Ureter (tissue), 1 donor: ENCODE measurements around the gene CMTM2. TPM values are rescaled to one million over a fixed set of nuclear protein-coding genes. Genes with fewer than 3 reads are reported as not detected.
"Not testable (repeated sequence)": the region's sequence is repeated elsewhere in the genome, so short reads cannot be mapped to it uniquely, and the experiment has no call there.

Experiments used
- DNase-seq: peaks from one replicate; pipeline ENCODE4 v3.0.0-alpha.2; 2020; ENCODE audit warnings: low spot score
- total RNA-seq: library from RNA; stranded (reverse); gene quantifications from one replicate; pipeline ENCODE4 v1.2.4, GENCODE V29; 2023
- donor health status: DM: yes; HTN: yes; CAD: no.

The CMTM2 gene
- total RNA-seq, 1 donor from 2014 or later: not detected

- not testable (repeated sequence) for DNase-seq
Observed at GRCh38 chr16:66630561-66631260, 51.4 kb downstream of the CMTM2 start.

DNA sequence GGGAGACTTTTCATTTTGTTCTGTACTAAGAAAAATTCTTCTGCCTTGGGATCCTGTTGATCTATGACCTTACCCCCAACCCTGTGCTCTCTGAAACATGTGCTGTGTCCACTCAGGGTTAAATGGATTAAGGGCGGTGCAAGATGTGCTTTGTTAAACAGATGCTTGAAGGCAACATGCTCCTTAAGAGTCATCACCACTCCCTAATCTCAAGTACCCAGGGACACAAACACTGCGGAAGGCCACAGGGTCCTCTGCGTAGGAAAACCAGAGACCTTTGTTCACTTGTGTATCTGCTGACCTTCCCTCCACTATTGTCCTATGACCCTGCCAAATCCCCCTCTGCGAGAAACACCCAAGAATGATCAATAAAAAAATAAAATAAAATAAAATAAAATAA is 52.3 kb downstream of the CMTM2 start:
- not testable (repeated sequence) for DNase-seq

DNA sequence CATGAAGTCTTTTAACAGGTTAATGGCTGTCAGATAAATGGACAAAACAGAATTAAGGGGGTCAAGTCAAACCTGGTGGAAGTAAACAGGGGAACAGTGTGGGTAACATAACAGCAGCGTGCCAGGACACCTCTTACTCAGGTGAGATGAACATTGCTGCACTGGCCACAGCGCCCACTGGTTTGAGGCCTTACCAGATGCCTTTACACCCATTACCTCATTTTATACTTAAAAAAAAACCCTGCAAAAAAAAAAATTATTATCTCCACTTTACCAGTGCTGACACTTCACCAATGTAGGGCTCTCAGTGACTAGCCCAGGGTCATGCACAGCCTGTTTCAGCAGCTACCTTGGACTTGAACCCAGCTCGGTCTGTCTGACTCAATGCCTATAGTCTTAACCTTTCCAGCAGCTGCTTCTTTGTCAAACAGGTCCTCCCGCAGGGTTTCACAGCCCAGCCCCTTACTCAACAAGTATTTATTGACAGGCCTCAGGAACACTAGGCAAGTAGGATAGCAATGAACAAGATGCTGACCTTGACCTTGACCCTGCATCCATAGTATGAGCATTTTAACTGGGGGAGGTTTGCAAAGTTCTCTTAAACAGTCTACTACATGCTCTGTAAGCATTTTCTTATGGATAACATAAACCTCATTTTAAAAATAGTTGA is 55.4 kb downstream of the CMTM2 start:
- DNase-seq: no peak

- DNase-seq: no peak
Observed at GRCh38 chr16:66635406-66635805, 56.1 kb downstream of the CMTM2 start.

DNA sequence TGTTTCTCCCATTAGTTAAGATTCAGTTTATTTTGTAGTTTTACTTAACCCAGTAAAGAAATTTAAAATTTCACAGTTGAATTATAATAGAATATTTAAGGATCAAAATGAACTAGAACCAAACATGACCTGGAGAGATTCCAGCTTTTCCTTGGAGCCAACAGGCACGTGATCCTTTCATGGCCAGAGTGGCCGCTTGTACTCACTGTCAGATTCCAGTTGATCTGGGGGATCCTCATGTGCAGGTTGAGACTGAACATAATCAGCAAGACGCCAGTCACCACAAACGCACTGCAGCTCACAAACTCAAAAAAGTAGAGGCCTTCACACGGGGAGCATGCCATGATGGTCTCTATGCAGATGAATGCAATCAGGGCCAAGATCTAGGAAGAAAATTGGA is 56.9 kb downstream of the CMTM2 start:
- no peak for DNase-seq

DNA sequence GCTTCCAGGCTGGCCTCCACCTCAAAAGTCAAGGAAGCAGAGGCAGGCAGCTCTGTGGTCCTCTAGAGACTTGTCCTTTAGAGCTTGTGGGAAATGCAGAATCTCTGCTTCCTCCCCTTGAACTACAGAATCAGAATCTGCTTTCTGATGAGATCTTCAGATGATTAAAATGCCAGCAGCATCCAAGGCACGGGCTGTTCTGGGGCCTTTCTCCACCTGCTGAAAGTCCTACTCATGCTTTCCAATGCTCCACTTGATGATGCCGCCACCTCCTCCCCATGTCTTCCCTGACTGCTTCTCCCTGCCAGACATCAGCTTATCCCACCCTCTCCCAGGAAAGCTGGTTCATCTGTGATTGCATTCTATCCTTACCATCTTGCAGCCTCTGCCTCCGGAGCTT is 58.5 kb downstream of the CMTM2 start:
- no peak for DNase-seq

Other genes with a start within 250 kb of the CMTM2 start
- gene CDH5, start 212.8 kb upstream of the CMTM2 start, total RNA-seq: 25.8 TPM
- gene BEAN1, start 152.2 kb upstream of the CMTM2 start, total RNA-seq: 1.6 TPM
- 37.9 TPM for gene TK2, start 29.3 kb upstream of the CMTM2 start, total RNA-seq
- gene CKLF, start 26.9 kb upstream of the CMTM2 start, total RNA-seq: 34.0 TPM
- 4.3 TPM for gene CMTM1, start 13.0 kb upstream of the CMTM2 start, total RNA-seq
- 25.4 TPM for gene CMTM3, start 25.2 kb downstream of the CMTM2 start, total RNA-seq
- 31.6 TPM for gene CMTM4, start 117.3 kb downstream of the CMTM2 start, total RNA-seq
- 143 TPM for gene DYNC1LI2, start 172.1 kb downstream of the CMTM2 start, total RNA-seq
- gene TERB1, start 222.1 kb downstream of the CMTM2 start, total RNA-seq: 1.0 TPM